Measurements from ENCODE around the gene SLC7A1.

GRCh38 chr13:29471551-29471950 lies 123.9 kb downstream of the SLC7A1 start:
- no peak for TF ChIP-seq CTCF (IDR thresholded peaks at IDR 0.05)
- no peak for TF ChIP-seq POLR2A (IDR thresholded peaks at IDR 0.05)
